Stimulated activated CD8-positive, alpha-beta memory T cell treated with anti-CD3 and anti-CD28 coated beads, Interleukin-12 subunit alpha, Interleukin-12 subunit beta, amount 100 ng/mL, for 24 hours (primary cell): ENCODE data around the gene LRIG1.

ENCODE experiments used
- DNase-seq: peaks from one replicate; pipeline ENCODE4 v3.0.0-alpha.2; 2020; ENCODE audit errors: extremely low read depth

Gene LRIG1

DNA sequence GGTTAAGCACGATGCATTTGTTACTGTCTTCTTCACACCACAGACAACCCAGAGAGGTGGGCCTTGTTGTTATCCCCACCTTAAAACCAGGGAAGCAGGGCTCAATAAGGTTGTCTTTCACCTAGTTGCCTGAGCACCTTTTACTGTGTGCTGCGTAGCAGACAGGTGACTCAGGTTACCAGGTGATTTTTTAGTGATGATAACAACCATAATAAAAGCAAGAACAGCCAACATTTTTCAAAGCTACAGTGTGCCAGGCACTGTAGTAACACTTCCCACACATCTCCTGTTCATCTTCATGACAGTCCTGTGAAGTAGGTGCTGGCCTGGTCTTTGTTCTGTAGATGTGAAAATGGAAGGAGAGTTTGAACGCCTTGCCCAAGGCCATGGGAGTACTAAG is 147.8 kb downstream of the LRIG1 start:
- DNase-seq = no peak

DNA sequence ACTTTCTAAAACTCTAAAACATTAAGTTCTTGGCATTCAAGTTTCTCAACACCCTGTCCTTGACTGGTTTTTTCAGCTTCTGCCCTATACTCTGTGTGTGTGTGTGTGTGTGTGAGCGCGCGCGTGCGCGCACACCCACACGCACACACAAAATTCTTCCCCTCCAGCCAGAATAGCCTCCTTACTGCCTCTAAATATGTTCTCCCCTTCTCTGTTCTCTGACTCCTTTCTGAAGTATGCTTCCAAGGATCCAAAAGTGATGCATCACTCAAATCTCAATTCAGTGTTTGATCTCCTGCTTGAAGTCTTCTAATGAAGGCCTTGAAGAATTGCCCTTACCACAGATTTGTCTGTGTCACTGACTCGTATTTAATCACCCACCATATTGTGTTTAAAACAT is 150.2 kb downstream of the LRIG1 start:
- no peak for DNase-seq

DNA sequence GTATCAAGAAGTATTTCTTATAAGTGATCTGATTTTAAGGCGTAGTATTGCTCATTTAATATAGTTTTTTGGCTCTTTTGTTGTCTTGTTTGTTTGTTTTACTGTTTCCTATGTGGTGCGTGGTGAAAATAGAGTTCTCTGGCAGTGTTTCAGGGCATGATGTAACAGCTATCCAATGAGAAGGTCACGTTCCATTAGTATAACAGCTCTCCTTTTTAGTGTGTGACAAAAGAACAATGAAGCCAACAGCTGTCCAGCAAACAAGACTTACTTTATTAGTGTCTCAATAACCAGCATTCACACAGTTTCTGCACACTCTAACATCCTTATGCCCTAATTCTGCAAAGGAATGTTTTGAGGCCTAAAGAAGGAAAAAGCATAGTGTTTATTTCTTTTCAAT is 152.1 kb downstream of the LRIG1 start:
- no peak for DNase-seq

DNA sequence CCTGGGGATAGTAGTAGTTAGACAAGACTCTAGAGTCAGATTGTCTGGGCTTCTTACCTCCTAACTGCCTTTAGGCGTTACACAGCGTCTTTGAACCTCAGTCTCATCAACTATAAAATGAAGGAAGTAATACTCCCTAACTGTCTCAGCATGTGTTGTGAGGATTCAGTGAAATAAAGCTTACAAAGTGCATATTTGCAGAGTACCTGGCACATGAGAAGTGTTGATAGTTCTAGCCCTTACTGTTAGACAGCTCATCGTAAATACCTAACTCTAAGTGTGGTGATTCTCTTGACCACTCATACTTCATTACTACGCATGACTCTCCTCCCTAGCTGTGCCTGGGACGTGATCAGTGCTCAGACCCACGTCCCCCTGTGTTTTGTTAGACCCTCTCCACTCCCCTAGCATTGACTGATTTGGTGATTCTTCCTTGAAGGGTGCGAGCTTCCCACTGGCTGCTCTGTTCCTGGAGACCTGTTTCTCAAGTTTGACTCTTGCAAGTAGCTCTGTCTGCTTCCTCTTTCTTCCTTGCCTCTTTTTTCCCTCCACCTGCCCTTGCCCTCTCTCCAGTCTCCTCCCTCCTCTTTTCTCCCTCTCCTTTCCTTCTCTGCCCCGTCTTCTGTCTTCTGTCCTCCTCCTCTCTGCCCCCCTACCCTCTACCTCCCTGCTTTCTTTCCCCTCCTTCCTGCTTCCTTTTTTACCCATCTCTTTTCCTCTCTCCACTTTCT is 155.8 kb downstream of the LRIG1 start:
- no peak for DNase-seq

DNA sequence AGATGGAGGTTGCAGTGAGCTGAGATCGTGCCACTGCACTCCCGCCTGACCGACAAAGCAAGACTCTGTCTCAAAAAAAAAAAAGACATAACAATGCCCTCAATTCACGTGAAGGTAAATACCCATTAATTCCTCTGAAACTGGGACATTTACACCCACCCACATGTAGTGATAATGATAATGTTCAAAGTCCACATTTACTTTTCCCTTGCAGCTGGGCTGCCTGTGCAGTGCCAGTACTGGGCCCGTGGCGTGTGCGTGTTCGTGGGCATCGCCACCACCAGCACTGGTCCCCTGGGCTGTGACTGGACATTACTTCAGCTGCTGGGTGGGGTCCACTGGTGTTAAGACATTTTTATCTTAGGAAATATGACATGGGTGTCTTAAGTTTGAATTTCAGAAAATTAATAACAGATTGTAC is 156.4 kb downstream of the LRIG1 start:
- no peak for DNase-seq

DNA sequence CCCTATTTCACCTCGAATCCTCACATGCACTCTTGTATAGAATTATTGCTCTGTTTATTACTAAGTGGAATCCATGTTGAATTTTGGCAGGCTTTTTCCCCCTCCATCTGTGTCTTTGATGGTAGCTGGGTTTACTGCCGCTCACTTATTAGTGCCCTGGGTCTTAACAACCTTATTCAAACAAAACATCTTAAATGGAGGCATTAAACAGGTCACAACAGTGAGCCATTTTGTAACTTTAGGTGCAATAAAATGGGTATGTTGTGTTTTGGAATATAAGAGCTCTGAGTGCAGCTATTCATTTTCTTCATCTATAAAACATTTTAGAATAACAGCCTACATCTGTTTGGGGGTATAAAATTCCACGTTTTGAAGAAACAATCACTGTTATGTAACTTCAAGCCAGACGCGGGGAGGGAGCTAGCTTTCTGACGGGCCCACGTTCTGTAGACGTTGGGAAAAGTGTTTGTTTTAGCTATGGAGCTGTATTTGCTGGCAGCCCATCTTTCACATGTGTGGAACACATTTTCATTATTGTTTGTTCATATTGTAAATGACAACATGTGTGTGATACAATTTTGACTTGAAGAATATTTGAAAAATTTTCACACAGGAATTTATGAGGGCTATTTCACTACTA is 158.0 kb downstream of the LRIG1 start:
- no peak for DNase-seq

DNA sequence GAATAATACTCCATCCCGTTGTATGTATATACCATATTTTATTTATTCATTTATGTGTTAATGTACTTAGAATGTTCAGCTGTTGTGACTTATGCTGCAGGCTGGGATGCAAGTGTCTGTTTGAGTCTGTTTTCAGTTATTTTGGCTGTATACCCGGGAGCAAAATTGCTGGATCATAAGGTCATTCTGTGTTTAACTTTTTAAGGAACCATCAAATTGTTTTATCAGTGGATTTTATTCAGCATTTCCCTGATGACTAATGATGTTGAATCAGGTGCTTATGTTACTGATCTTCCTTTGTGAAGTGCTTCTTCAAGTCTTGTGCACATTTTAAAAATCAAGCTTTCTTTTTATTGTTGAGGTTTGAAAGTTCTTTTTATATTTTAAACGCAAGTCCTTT is 161.9 kb downstream of the LRIG1 start:
- DNase-seq = no peak

DNA sequence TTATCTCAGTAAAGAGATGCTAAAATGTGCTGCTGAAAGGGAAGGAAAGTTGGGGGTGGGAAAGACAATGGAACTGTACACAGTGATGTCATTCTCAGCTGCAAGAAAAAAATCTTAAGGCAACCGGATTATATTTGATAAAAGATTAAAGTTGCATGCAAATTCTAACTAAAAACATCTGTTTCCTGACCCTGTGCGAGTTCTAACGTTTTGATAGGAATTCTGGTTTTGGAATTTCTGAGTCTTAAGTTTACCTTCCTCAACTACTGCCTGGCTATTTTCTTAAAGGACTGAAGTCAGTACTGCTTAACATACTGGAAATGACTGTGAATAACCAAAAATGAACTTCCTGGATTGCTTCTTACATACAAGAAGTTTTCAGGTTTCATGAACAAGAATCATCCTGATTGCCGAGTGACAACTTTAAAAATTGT is 164.5 kb downstream of the LRIG1 start:
- no peak for DNase-seq

DNA sequence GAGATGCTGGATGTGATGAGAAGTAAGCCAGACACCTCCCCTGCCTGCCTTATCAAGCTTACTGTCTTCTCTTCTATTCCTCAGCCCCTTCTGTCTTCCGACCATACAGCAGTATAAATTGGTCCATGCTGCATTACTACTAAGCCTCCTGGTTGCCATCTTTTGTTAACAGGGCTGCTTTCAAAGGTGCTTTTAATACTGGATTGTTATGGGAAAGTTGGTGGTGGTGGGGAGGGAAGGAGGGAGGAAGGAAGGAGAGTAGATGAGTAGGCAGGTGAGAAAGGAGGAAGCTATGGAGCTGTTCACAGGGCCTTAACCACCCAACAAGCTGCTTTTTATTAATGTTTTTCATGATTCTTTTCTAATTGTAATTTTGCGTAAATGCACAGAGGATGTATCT is 165.2 kb downstream of the LRIG1 start:
- DNase-seq = no peak
